ENCODE results near the gene MATK.

The MATK gene

DNA sequence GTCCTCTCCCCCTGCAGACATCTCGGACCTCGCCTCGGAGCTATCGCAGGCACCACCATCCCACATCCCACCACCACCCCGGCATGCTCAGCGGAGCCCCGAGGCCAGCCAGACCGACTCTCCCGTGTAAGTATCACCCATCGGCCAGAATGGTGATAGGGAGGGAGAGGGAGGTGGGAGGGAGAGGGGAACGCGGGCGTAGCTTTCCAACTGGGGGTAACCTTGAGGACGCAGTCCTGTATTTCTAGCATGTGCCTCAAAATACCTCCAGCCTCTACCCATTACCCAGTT, 51.9 kb downstream of the MATK start:
- Histone ChIP-seq H3K79me1 (ENCODE audit: low read depth, low read length) (peaks cover 2% of the 10 kb centered on the region), H3K27me3 (ENCODE audit: control insufficient read depth in 3 of 3, insufficient read depth in 3 of 3, low read depth in 1 of 3, low read length in 3 of 3) (no peaks in the 10 kb centered on the region), H3K9me3 (replicated peaks in 1 of 2; ENCODE audit: control insufficient read depth in 2 of 2, insufficient read depth in 1 of 2, low read depth in 1 of 2, low read length in 2 of 2) (peaks cover 0 to 4% of the 10 kb centered on the region in 2 donors), H4K8ac (ENCODE audit: low read depth, low read length) (no peak overlapping the region), H3K18ac (ENCODE audit: low read length) (no peak overlapping the region), H3K4me3 (ENCODE audit: low read length in 2 of 2) (no peak overlapping the region), H3K27ac (replicated peaks; ENCODE audit: low read length) (no peak overlapping the region), H3K23ac (ENCODE audit: low read depth, low read length, poor library complexity) (no peak overlapping the region), H3K4me2 (ENCODE audit: insufficient read depth, low read length, poor library complexity, severe bottlenecking) (no peak overlapping the region), H2BK12ac (ENCODE audit: low read length) (no peak overlapping the region), H2BK120ac (ENCODE audit: low read depth, low read length) (no peak overlapping the region), H2AK5ac (ENCODE audit: low read depth, low read length) (no peak overlapping the region), H2BK15ac (ENCODE audit: low read length) (no peak overlapping the region), H3K4ac (ENCODE audit: low read length) (no peak overlapping the region), H2AFZ (ENCODE audit: low read length) (no peak overlapping the region), H3K36me3 (replicated peaks in 1 of 2; ENCODE audit: control insufficient read depth in 2 of 2, insufficient read depth in 2 of 2, low read length in 2 of 2) (no peaks in the 10 kb centered on the region), H3K9ac (ENCODE audit: low read depth, low read length, poor library complexity) (peak overlapping the region; percentile 50), H2BK5ac (ENCODE audit: low read length) (peak overlapping the region; percentile 73), H4K91ac (ENCODE audit: low read depth, low read length, poor library complexity) (no peak overlapping the region), H3K14ac (ENCODE audit: low read length) (no peak overlapping the region), H3K4me1 (ENCODE audit: control insufficient read depth in 2 of 2, insufficient read depth in 1 of 2, low read depth in 1 of 2, low read length in 2 of 2) (no peaks in the 10 kb centered on the region)
- WGBS, 2 donors (ENCODE audit: extremely low coverage in 2 of 2, insufficient read length in 2 of 2, insufficient replicate concordance in 1 of 2): no CpG with 5 or more reads among the region's 14 CpGs
- no peak for DNase-seq (ENCODE audit: low spot score)

DNA sequence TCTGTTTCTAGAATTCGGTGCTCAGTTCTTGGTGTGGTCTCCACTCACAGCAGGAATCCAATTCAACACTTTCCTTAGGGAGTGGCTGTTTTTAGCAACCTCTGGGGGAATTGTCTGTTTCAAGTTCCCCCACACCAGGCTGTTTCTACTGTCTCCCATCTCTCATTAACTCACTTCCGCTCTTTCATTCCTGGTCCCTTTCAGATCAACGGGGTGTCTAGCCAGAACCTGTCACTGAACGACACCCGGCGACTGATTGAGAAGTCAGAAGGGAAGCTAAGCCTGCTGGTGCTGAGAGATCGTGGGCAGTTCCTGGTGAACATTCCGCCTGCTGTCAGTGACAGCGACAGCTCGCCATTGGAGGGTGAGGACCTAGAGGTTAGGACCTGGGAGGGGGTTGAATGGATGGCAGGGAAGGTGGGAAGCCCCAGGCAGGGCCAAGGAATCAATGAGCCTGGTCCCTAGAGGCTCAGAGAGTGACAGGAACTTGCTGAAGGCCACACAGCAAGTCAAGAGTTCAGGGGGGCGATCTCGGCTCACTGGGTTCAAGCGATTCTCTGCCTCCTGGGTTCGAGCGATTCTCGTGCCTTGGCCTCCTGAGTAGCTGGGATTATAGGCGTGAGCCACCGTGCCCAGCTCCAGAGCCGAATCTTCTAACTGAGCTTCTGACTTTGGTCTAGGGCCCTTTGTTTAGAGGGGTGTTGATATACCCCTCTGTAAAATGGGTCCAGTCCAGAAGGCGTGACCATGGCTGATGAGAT, 52.5 kb downstream of the MATK start:
- Histone ChIP-seq H3K79me1 (ENCODE audit: low read depth, low read length) (peaks cover 2% of the 10 kb centered on the region), H3K4me3 (ENCODE audit: low read length in 2 of 2) (no peak overlapping the region), H3K4me2 (ENCODE audit: insufficient read depth, low read length, poor library complexity, severe bottlenecking) (no peak overlapping the region), H3K36me3 (replicated peaks in 1 of 2; ENCODE audit: control insufficient read depth in 2 of 2, insufficient read depth in 2 of 2, low read length in 2 of 2) (no peaks in the 10 kb centered on the region), H3K4ac (ENCODE audit: low read length) (no peak overlapping the region), H3K27ac (replicated peaks; ENCODE audit: low read length) (no peak overlapping the region), H4K8ac (ENCODE audit: low read depth, low read length) (no peak overlapping the region), H3K23ac (ENCODE audit: low read depth, low read length, poor library complexity) (no peak overlapping the region), H2BK120ac (ENCODE audit: low read depth, low read length) (no peak overlapping the region), H3K4me1 (ENCODE audit: control insufficient read depth in 2 of 2, insufficient read depth in 1 of 2, low read depth in 1 of 2, low read length in 2 of 2) (no peaks in the 10 kb centered on the region), H3K18ac (ENCODE audit: low read length) (no peak overlapping the region), H3K27me3 (ENCODE audit: control insufficient read depth in 3 of 3, insufficient read depth in 3 of 3, low read depth in 1 of 3, low read length in 3 of 3) (no peaks in the 10 kb centered on the region), H2BK5ac (ENCODE audit: low read length) (peak overlapping the region; percentile 73), H3K9ac (ENCODE audit: low read depth, low read length, poor library complexity) (peak overlapping the region; percentile 10), H2AK5ac (ENCODE audit: low read depth, low read length) (no peak overlapping the region), H4K91ac (ENCODE audit: low read depth, low read length, poor library complexity) (no peak overlapping the region), H3K9me3 (replicated peaks in 1 of 2; ENCODE audit: control insufficient read depth in 2 of 2, insufficient read depth in 1 of 2, low read depth in 1 of 2, low read length in 2 of 2) (peaks cover 0 to 4% of the 10 kb centered on the region in 2 donors), H3K14ac (ENCODE audit: low read length) (no peak overlapping the region), H2BK15ac (ENCODE audit: low read length) (no peak overlapping the region), H2AFZ (ENCODE audit: low read length) (no peak overlapping the region), H2BK12ac (ENCODE audit: low read length) (no peak overlapping the region)
- no peak for DNase-seq (ENCODE audit: low spot score)
- no CpG with 5 or more reads among the region's 20 CpGs for WGBS, 2 donors (ENCODE audit: extremely low coverage in 2 of 2, insufficient read length in 2 of 2, insufficient replicate concordance in 1 of 2)

DNA sequence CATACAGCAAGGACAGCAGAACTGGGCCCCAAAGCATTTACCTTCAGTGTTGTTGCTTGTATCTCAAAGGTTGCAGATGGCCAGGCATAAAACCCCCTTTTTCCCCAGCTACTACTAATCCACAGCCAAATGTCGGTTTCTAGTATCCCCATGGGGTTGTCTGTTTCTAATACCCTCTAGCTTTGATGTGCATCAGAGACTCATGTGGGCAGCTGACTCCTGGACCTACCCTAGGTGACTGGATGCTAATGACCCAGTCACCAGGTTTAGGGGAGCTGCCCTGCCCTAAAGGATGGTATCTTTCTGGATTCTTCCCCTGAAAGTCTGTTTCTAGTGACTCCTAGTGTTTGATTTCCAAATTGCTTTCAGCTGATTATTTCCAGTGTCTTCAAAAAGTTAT, 54.1 kb downstream of the MATK start:
- Histone ChIP-seq H4K8ac (ENCODE audit: low read depth, low read length) (no peak overlapping the region), H2BK5ac (ENCODE audit: low read length) (no peak overlapping the region)

DNA sequence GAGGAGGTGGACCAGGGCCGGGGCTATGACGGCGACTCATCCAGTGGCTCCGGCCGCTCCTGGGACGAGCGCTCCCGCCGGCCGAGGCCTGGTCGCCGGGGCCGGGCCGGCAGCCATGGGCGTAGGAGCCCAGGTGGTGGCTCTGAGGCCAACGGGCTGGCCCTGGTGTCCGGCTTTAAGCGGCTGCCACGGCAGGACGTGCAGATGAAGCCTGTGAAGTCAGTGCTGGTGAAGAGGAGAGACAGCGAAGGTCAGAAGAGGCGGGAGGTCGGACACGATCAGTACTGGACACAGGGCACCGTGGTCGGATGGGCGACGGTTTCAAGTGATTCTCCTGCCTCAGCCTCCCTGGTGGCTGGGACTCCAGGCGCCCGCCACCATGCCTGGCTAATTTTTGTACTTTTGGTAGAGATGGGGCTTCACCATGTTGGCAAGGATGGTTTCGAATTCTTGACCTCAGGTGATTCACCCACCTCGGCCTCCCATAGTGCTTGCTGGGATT, 55.7 kb downstream of the MATK start:
- Histone ChIP-seq H3K4ac (ENCODE audit: low read length) (peak overlapping the region; percentile 37), H3K4me3 (ENCODE audit: low read length in 2 of 2) (no peak overlapping the region), H3K14ac (ENCODE audit: low read length) (no peak overlapping the region), H2AK5ac (ENCODE audit: low read depth, low read length) (no peak overlapping the region), H3K4me1 (ENCODE audit: control insufficient read depth in 2 of 2, insufficient read depth in 1 of 2, low read depth in 1 of 2, low read length in 2 of 2) (peaks cover 0 to 5% of the 10 kb centered on the region in 2 donors), H4K91ac (ENCODE audit: low read depth, low read length, poor library complexity) (no peak overlapping the region), H2BK5ac (ENCODE audit: low read length) (peak overlapping the region; percentile 82), H2BK12ac (ENCODE audit: low read length) (no peak overlapping the region), H3K9ac (ENCODE audit: low read depth, low read length, poor library complexity) (no peak overlapping the region), H3K27me3 (ENCODE audit: control insufficient read depth in 3 of 3, insufficient read depth in 3 of 3, low read depth in 1 of 3, low read length in 3 of 3) (peaks cover 0 to 6% (median 0%) of the 10 kb centered on the region in 3 experiments), H3K23ac (ENCODE audit: low read depth, low read length, poor library complexity) (peak overlapping the region; percentile 16), H3K18ac (ENCODE audit: low read length) (no peak overlapping the region), H2BK15ac (ENCODE audit: low read length) (no peak overlapping the region), H3K27ac (replicated peaks; ENCODE audit: low read length) (no peak overlapping the region), H3K36me3 (replicated peaks in 1 of 2; ENCODE audit: control insufficient read depth in 2 of 2, insufficient read depth in 2 of 2, low read length in 2 of 2) (no peaks in the 10 kb centered on the region), H3K9me3 (replicated peaks in 1 of 2; ENCODE audit: control insufficient read depth in 2 of 2, insufficient read depth in 1 of 2, low read depth in 1 of 2, low read length in 2 of 2) (peaks cover 0 to 4% of the 10 kb centered on the region in 2 donors), H2BK120ac (ENCODE audit: low read depth, low read length) (no peak overlapping the region), H2AFZ (ENCODE audit: low read length) (no peak overlapping the region), H4K8ac (ENCODE audit: low read depth, low read length) (no peak overlapping the region), H3K4me2 (ENCODE audit: insufficient read depth, low read length, poor library complexity, severe bottlenecking) (no peak overlapping the region), H3K79me1 (ENCODE audit: low read depth, low read length) (peaks cover 3% of the 10 kb centered on the region)
- no peak for DNase-seq (ENCODE audit: low spot score)
- no CpG with 5 or more reads among the region's 32 CpGs for WGBS, 2 donors (ENCODE audit: extremely low coverage in 2 of 2, insufficient read length in 2 of 2, insufficient replicate concordance in 1 of 2)

More for the DNA sequence above, 54.1 kb downstream of the MATK start:
- no peak overlapping the region for H3K23ac ChIP-seq (ENCODE audit: low read depth, low read length, poor library complexity)
- H3K79me1 ChIP-seq (ENCODE audit: low read depth, low read length): peaks cover 2% of the 10 kb centered on the region
- WGBS, 2 donors (ENCODE audit: extremely low coverage in 2 of 2, insufficient read length in 2 of 2, insufficient replicate concordance in 1 of 2): no CpG with 5 or more reads among the region's 1 CpG
- peaks cover 0 to 4% of the 10 kb centered on the region in 2 donors for H3K9me3 ChIP-seq (replicated peaks in 1 of 2; ENCODE audit: control insufficient read depth in 2 of 2, insufficient read depth in 1 of 2, low read depth in 1 of 2, low read length in 2 of 2)
- no peak overlapping the region for H3K27ac ChIP-seq (replicated peaks; ENCODE audit: low read length)
- no peak overlapping the region for H4K91ac ChIP-seq (ENCODE audit: low read depth, low read length, poor library complexity)
- no peak overlapping the region for H3K14ac ChIP-seq (ENCODE audit: low read length)
- no peak overlapping the region for H3K4ac ChIP-seq (ENCODE audit: low read length)
- H3K36me3 ChIP-seq (replicated peaks in 1 of 2; ENCODE audit: control insufficient read depth in 2 of 2, insufficient read depth in 2 of 2, low read length in 2 of 2): no peaks in the 10 kb centered on the region
- H2BK15ac ChIP-seq (ENCODE audit: low read length): no peak overlapping the region
- H2BK120ac ChIP-seq (ENCODE audit: low read depth, low read length): no peak overlapping the region
- H2AFZ ChIP-seq (ENCODE audit: low read length): no peak overlapping the region
- no peak overlapping the region for H2AK5ac ChIP-seq (ENCODE audit: low read depth, low read length)
- no peak for DNase-seq (ENCODE audit: low spot score)
- no peak overlapping the region for H3K9ac ChIP-seq (ENCODE audit: low read depth, low read length, poor library complexity)
- H2BK12ac ChIP-seq (ENCODE audit: low read length): no peak overlapping the region
- H3K18ac ChIP-seq (ENCODE audit: low read length): no peak overlapping the region
- no peak overlapping the region for H3K4me2 ChIP-seq (ENCODE audit: insufficient read depth, low read length, poor library complexity, severe bottlenecking)
- no peak overlapping the region for H3K4me3 ChIP-seq (ENCODE audit: low read length in 2 of 2)
- no peaks in the 10 kb centered on the region for H3K4me1 ChIP-seq (ENCODE audit: control insufficient read depth in 2 of 2, insufficient read depth in 1 of 2, low read depth in 1 of 2, low read length in 2 of 2)
- no peaks in the 10 kb centered on the region for H3K27me3 ChIP-seq (ENCODE audit: control insufficient read depth in 3 of 3, insufficient read depth in 3 of 3, low read depth in 1 of 3, low read length in 3 of 3)

Measured in neuronal stem cell (in vitro differentiated cells).